Activated T-cell treated with anti-CD3 and anti-CD28 coated beads for 24 hours (primary cell): ENCODE data around the gene PNMA6F.
"Not testable (repeated sequence)": the region's sequence is repeated elsewhere in the genome, so short reads cannot be mapped to it uniquely, and the experiment has no call there.

Experiments used
- DNase-seq: peaks from one replicate; pipeline ENCODE4 v3.0.0-alpha.2; 2020; ENCODE audit warnings: low read depth

The PNMA6F gene

DNA sequence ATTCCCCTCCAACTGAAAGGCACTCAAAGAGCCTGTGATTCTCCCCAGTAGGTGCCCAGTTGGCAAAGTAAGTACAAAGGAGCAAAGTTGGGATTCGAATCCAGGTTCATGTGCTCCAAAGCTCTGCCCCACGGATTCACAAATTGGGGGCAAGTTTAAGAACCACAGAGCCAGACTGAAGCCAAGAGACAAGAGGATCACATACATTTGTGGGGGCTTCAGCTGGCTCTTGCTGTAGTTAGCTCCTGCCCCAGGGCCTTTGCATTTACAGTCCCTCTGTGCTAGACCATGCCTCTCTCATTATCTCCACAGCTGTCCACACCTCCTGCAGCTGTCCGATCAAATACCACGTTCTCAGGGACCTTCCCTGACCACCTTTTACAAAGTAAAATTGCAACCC, 18.8 kb downstream of the PNMA6F start:
- DNase-seq = no peak

DNA sequence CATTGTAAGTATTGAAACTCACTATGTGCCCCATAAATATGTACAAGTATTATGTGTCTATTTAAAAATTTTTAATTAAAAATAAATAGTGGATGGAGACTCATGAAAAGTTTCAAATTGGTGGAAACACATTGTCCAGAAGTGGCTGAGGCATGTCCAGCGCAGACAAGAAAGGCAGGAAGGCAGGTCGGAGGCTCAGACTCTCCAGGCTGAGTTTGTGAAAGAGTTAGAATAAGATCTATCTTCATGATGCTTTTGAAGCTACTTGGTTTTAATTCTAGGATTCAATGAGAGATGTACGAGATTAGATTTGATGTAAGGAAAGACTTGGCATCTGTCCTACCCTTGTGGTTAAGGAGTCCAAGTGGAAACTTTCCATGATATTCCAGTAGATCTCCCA, 19.8 kb downstream of the PNMA6F start:
- no peak for DNase-seq

GRCh38 chrX:153299855-153300254, 21.7 kb downstream of the PNMA6F start:
- DNase-seq = no peak

- DNase-seq = no peak
Observed at GRCh38 chrX:153297376-153297775, 24.2 kb downstream of the PNMA6F start.

DNA sequence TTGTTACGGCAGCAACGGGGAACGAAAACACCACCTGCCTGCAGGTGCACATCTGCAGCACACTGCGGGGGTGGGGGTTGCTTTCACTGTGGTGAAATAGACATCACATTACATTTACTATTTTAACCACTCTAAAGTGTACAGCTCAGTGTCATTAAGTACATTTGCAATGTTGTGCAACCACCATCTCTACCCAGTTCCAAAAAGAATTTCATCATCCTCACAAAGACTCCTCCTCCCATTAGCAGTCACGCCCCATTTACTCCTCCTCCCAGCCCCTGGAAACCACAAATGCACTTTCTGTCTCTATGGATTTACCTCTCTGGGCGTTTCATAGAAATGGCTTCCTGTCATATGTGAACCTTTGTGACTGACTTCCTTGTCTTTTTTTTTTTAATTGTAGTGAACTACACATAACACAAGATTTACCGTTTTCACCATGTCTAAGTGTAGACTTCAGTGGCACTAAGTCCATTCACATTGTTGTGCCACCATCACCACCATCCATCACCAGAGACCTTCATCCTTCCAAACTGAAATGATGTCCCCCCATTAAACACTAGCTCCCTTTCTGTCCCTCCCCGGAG, 28.0 kb downstream of the PNMA6F start:
- DNase-seq = not testable (repeated sequence)

GRCh38 chrX:153288807-153289206, 32.8 kb downstream of the PNMA6F start:
- DNase-seq = not testable (repeated sequence)

GRCh38 chrX:153285678-153286077, 35.9 kb downstream of the PNMA6F start:
- DNase-seq = not testable (repeated sequence)

GRCh38 chrX:153283982-153284381, 37.6 kb downstream of the PNMA6F start:
- not testable (repeated sequence) for DNase-seq

GRCh38 chrX:153281784-153282183, 39.8 kb downstream of the PNMA6F start:
- DNase-seq = not testable (repeated sequence)

GRCh38 chrX:153279304-153279703, 42.3 kb downstream of the PNMA6F start:
- not testable (repeated sequence) for DNase-seq

GRCh38 chrX:153276049-153276448, 45.5 kb downstream of the PNMA6F start:
- not testable (repeated sequence) for DNase-seq

GRCh38 chrX:153275418-153275817, 46.1 kb downstream of the PNMA6F start:
- not testable (repeated sequence) for DNase-seq

DNA sequence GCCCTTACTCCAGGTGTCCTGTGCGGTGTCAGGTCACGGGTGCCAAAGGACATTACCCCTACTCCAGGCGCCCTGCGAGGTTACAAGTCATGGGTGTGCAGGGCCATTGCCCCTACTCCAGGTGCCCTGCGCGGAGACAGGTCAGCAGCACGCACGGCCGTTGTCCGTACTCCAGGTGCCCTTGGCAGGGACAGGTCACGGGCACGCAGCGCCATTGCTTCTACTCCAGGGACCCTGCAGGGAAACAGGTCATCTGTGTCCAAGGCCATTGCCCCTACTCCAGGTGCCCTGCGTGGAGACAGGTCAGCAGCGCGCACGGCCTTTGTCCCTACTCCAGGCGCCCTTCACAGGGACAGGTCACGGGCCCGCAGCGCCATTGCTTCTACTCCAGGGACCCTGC, 49.0 kb downstream of the PNMA6F start:
- DNase-seq = not testable (repeated sequence)

GRCh38 chrX:153272070-153272469, 49.5 kb downstream of the PNMA6F start:
- DNase-seq = not testable (repeated sequence)
